Tibial nerve (tissue), 4 donors: ENCODE results near the gene BPIFB1. TPM values are rescaled to one million over a fixed set of nuclear protein-coding genes. Genes with fewer than 3 reads are reported as not detected.

Source experiments
- DNase-seq, 2 donors: peaks; one replicate each; pipeline ENCODE4 v3.0.0-alpha.2; 2019; ENCODE audit warnings: low spot score in 2 of 2
- H3K27ac ChIP-seq, 4 donors: fragments of 200-600 bp; sonication (generic) in 3 of 4; one replicate each; pipeline ENCODE4 v1.5.1; 2017 to 2019; ENCODE audit warnings: mild to moderate bottlenecking in 1 of 4
- H3K27me3 ChIP-seq, 2 donors: fragments of 200-600 bp; sonication (generic) in 1 of 2; one replicate each; pipeline versions ENCODE4 v1.5.1 to v1.6.0; 2017 to 2019
- H3K36me3 ChIP-seq, 3 donors: fragments of 200-600 bp; sonication (generic); one replicate each; pipeline ENCODE4 v1.5.1; 2018 to 2019
- H3K4me1 ChIP-seq, 4 donors: fragments of 200-600 bp; sonication (generic) in 3 of 4; one replicate each; pipeline ENCODE4 v1.5.1; 2017 to 2019
- H3K4me3 ChIP-seq, 4 donors: fragments of 200-600 bp; sonication (generic) in 3 of 4; one replicate each; pipeline ENCODE4 v1.5.1; 2017 to 2019; ENCODE audit warnings: mild to moderate bottlenecking in 1 of 4, moderate library complexity in 1 of 4
- H3K9me3 ChIP-seq, 4 donors: fragments of 200-600 bp; sonication (generic) in 3 of 4; one replicate each; pipeline ENCODE4 v1.5.1; 2017 to 2019
- EP300 ChIP-seq, 2 donors: sonication (generic); formaldehyde crosslinking; IDR thresholded peaks; one replicate each; pipeline ENCODE4 v1.6.1; 2017; ENCODE audit warnings: antibody characterized with exemption in 2 of 2, mild to moderate bottlenecking in 1 of 2
- POLR2A ChIP-seq, 2 donors: fragments of 450-650 bp; IDR thresholded peaks; one replicate each; pipeline ENCODE4 v1.6.1; 2017; ENCODE audit warnings: antibody characterized with exemption in 2 of 2, mild to moderate bottlenecking in 2 of 2, moderate library complexity in 2 of 2
- WGBS, 2 donors: methylation state at CpG; one replicate each; pipeline ENCODE4 v1.1.5; 2018; 5-methylcytosine and 5-hydroxymethylcytosine counted together
- total RNA-seq, 4 donors: library from RNA; depleted of rRNA; stranded (reverse); fragments of >200 nt; gene quantifications; one replicate each; pipeline ENCODE4 v1.1.0, GENCODE V29; 2016
- TF ChIP-seq, protein P1 (sequence below), 5 experiments: fragments of 200-600 bp in 3 of 5; fragments of 450-650 bp in 2 of 5; sonication (generic) in 3 of 5; IDR thresholded peaks; one replicate each; pipeline ENCODE4 v1.5.1; 2016 to 2019; ENCODE audit warnings: antibody characterized with exemption in 5 of 5, mild to moderate bottlenecking in 3 of 5, moderate library complexity in 2 of 5

BPIFB1 gene
- total RNA-seq, 4 donors from 2014 or later = not detected

DNA sequence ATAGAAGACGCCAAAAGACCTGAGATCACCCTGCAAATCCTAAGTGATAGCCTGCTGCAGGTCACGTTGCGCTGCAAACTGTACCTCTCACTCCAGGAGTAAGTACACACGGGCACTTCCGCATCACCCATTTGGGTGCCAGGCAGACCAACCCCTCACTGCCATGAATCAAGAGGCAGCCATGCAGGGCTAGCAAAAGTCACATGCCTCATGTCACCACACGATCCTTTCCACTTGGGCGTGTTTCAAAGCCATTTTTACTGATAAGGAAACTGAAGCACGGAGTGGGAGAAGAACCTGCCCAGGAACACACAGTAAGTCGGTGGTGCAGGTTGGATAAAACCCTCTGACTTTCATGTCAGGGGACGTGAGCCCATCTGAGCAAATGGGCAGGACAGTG, 37.0 kb downstream of the BPIFB1 start:
- no peak for DNase-seq
- no peak overlapping the region for H3K27ac ChIP-seq
- WGBS, 2 donors = 86 to 88% methylated on average over 10 of the region's 10 CpGs
- no peaks in the 10 kb centered on the region for H3K9me3 ChIP-seq
- H3K36me3 ChIP-seq = no peaks in the 10 kb centered on the region
- H3K4me1 ChIP-seq = no peaks in the 10 kb centered on the region
- TF ChIP-seq EP300 (IDR thresholded peaks at IDR 0.05) (no peak), POLR2A (IDR thresholded peaks at IDR 0.05) (no peak)
- TF ChIP-seq, protein P1, sequence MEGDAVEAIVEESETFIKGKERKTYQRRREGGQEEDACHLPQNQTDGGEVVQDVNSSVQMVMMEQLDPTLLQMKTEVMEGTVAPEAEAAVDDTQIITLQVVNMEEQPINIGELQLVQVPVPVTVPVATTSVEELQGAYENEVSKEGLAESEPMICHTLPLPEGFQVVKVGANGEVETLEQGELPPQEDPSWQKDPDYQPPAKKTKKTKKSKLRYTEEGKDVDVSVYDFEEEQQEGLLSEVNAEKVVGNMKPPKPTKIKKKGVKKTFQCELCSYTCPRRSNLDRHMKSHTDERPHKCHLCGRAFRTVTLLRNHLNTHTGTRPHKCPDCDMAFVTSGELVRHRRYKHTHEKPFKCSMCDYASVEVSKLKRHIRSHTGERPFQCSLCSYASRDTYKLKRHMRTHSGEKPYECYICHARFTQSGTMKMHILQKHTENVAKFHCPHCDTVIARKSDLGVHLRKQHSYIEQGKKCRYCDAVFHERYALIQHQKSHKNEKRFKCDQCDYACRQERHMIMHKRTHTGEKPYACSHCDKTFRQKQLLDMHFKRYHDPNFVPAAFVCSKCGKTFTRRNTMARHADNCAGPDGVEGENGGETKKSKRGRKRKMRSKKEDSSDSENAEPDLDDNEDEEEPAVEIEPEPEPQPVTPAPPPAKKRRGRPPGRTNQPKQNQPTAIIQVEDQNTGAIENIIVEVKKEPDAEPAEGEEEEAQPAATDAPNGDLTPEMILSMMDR (IDR thresholded peaks at IDR 0.05) = no peak
- peaks cover 0 to 13% of the 10 kb centered on the region in 2 donors for H3K27me3 ChIP-seq
- no peak overlapping the region for H3K4me3 ChIP-seq

DNA sequence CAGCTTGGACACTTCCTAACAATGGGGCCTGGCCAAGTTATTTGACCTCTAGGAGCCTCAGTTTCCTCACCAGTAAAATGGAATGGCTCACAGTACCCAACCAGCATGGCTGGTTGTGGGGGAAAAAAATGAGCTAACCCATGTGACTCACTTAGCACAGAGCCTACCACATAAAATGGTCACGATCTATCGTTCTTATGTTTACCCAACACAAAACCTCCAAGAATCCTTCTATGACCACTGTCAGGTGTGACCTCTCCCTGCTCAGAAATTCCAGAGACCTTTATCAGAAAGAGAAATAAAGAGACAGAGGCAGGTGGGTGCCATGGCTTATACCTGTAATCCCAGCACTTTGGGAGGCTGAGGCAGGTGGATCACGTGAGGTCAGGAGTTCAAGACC, 39.4 kb downstream of the BPIFB1 start:
- no peak overlapping the region for H3K4me3 ChIP-seq
- DNase-seq = no peak
- H3K4me1 ChIP-seq = no peaks in the 10 kb centered on the region
- H3K27me3 ChIP-seq = peaks cover 0 to 17% of the 10 kb centered on the region in 2 donors
- no peaks in the 10 kb centered on the region for H3K36me3 ChIP-seq
- no peak overlapping the region for H3K27ac ChIP-seq
- H3K9me3 ChIP-seq = no peaks in the 10 kb centered on the region
- WGBS, 2 donors = 81 to 85% methylated on average over 3 of the region's 3 CpGs
- TF ChIP-seq POLR2A (IDR thresholded peaks at IDR 0.05) = no peak
- TF ChIP-seq, protein P1 (IDR thresholded peaks at IDR 0.05) = no peak
- no peak for TF ChIP-seq EP300 (IDR thresholded peaks at IDR 0.05)

DNA sequence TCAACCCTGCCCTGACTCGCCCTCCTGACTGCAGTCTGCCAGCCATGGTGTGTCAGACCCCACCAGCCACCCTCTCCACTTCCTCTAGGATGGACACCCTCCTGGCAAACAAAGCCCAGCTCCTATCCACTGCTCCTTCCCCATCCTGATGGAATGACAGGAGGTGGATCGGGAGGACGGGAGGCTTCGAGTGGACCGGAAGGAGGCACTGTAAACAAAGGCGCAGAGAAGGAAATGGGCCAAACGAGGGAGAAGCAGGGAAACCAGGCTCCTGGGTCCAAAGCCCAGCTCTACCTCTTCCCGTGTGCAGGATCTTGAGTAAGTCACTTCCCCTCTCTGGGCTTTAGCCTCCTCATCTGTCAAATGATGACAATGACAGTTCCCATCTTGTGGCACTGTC, 40.2 kb downstream of the BPIFB1 start:
- Histone ChIP-seq H3K4me3 (no peak overlapping the region), H3K4me1 (no peaks in the 10 kb centered on the region), H3K9me3 (no peaks in the 10 kb centered on the region), H3K27ac (no peak overlapping the region), H3K27me3 (peaks cover 0 to 11% of the 10 kb centered on the region in 2 donors), H3K36me3 (no peaks in the 10 kb centered on the region)
- DNase-seq = no peak
- WGBS, 2 donors = 62 to 72% methylated on average over 8 of the region's 8 CpGs
- TF ChIP-seq POLR2A (IDR thresholded peaks at IDR 0.05) = no peak
- TF ChIP-seq, protein P1 (IDR thresholded peaks at IDR 0.05) = no peak
- no peak for TF ChIP-seq EP300 (IDR thresholded peaks at IDR 0.05)

DNA sequence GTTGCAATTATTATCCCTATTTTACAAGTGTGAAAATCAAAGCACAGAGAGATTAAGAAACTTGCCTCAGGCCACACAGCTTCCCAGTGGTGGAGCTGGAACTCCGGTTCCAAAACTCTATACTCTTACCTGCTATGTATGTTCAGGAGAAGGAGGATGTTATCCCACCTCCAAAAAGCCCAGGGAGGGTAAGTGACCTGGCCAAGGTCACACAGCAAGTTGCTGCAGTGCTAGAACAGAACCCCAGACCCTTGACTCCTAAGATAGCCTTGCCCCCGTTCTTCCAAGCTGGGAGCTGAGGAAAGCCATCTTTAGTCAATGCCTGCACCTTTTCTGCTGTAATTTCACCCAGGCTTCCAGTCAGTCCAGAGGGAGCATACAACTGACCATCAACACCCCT, 42.3 kb downstream of the BPIFB1 start:
- DNase-seq = no peak
- Histone ChIP-seq H3K9me3 (no peaks in the 10 kb centered on the region), H3K27ac (no peak overlapping the region), H3K36me3 (no peaks in the 10 kb centered on the region), H3K27me3 (peaks cover 0 to 11% of the 10 kb centered on the region in 2 donors), H3K4me3 (no peak overlapping the region), H3K4me1 (no peaks in the 10 kb centered on the region)
- no peak for TF ChIP-seq POLR2A (IDR thresholded peaks at IDR 0.05)
- 85 to 96% methylated on average over 2 of the region's 2 CpGs for WGBS, 2 donors

DNA sequence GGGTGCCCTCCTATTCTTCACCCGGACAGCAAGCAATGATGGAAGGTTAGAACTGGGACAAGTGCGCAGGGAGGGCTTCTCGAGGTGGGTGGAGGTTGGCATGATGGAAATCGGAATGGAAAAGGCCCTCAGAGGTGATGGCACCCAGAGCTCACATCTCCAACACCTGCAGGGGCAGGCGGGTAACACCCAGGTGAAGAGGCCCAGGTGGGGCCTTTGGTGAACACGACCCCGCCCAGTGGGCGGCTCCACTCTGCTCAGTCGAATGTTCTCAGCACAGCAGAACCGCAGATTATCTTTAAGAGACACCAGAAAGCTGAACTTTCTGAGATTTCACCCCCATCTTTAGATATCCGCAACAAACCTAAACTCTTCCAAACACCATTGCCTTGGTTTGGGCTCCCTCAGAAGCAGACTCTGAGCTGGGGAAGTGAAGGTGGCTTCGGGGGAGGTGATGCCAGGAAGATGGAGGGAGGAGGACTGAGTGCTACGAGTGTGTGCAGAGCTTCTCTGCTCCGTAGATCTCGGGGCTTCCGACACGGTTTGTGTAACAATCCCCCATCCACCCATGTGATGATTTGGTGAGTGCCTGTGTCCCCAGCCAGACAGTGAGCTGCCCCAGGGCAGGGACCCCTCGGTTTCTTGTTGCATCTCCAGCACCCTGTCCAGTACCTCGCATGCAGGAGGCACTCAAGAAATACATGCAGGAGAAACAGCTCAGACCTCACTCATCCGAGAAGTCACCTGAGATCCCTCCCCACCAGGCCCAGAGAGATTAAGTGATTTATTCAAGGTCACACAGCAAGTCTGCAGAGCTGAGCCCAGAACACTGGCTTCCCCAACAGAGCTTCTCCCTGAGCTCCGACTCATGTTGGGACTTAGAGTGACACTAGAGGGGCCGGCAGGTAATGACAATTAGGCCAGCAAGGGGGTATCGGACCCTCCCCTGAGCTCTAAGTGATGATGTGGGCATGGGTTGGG, 45.4 kb downstream of the BPIFB1 start:
- DNase-seq = no peak
- WGBS, 2 donors = 80% methylated on average over 23 of the region's 23 CpGs
- Histone ChIP-seq H3K27me3 (peaks cover 0 to 4% of the 10 kb centered on the region in 2 donors), H3K4me1 (no peaks in the 10 kb centered on the region), H3K27ac (no peak overlapping the region), H3K36me3 (no peaks in the 10 kb centered on the region), H3K4me3 (no peak overlapping the region), H3K9me3 (no peaks in the 10 kb centered on the region)
- TF ChIP-seq POLR2A (IDR thresholded peaks at IDR 0.05) (no peak), EP300 (IDR thresholded peaks at IDR 0.05) (no peak)
- TF ChIP-seq, protein P1 (IDR thresholded peaks at IDR 0.05) = no peak
